Prostate gland (tissue), 2 donors: Measurements from ENCODE around the gene CELF2.

Experiments used
- POLR2AphosphoS5 ChIP-seq: sonication (generic); formaldehyde crosslinking; IDR thresholded peaks from one replicate; pipeline ENCODE4 v1.6.1; 2017; ENCODE audit warnings: antibody characterized with exemption
- TF ChIP-seq, protein P1 (sequence below), 4 experiments: fragments of 200-600 bp in 2 of 4; fragments of 450-650 bp in 2 of 4; sonication (generic) in 2 of 4; IDR thresholded peaks; 1 replicate in 3 of 4; 2 replicates in 1 of 4; pipeline ENCODE4 v1.5.1; 2016 to 2019; ENCODE audit warnings: antibody characterized with exemption in 4 of 4, mild to moderate bottlenecking in 2 of 4, moderate library complexity in 2 of 4

DNA sequence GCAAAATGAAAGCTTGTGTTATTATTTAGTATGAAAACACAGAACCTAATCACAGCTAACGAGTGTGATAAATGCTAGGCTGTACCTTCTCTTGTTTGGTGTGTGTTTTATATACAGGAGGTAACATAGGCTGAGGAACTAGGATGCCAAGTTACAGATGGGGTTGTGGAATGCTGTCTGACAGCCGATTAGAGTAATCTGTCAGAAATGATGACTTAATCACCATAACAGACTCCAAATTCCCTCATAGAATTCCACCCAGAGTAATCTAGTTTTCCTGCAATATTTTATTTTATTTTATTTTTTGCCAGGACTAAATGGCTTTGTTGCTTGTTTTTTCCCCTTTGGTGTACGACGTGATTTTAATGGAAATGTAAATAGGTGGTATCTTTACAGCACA, 221.2 kb downstream of the CELF2 start:
- TF ChIP-seq, protein P1, sequence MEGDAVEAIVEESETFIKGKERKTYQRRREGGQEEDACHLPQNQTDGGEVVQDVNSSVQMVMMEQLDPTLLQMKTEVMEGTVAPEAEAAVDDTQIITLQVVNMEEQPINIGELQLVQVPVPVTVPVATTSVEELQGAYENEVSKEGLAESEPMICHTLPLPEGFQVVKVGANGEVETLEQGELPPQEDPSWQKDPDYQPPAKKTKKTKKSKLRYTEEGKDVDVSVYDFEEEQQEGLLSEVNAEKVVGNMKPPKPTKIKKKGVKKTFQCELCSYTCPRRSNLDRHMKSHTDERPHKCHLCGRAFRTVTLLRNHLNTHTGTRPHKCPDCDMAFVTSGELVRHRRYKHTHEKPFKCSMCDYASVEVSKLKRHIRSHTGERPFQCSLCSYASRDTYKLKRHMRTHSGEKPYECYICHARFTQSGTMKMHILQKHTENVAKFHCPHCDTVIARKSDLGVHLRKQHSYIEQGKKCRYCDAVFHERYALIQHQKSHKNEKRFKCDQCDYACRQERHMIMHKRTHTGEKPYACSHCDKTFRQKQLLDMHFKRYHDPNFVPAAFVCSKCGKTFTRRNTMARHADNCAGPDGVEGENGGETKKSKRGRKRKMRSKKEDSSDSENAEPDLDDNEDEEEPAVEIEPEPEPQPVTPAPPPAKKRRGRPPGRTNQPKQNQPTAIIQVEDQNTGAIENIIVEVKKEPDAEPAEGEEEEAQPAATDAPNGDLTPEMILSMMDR (IDR thresholded peaks at IDR 0.05) = no peak
- TF ChIP-seq POLR2AphosphoS5 = no peak
